Effector memory CD8-positive, alpha-beta T cell (primary cell): ENCODE data around the gene PITPNM3.
"Not testable (repeated sequence)": the region's sequence is repeated elsewhere in the genome, so short reads cannot be mapped to it uniquely, and the experiment has no call there.

Source experiments
- ATAC-seq: fragments of 150-1000 bp; cut with Tn5 transposase; replicated peaks from 2 replicates; pipeline ENCODE4 v1.10.0; 2021; ENCODE audit warnings: mild to moderate bottlenecking, moderate library complexity
- DNase-seq, 3 experiments: peaks; one replicate each; pipeline ENCODE4 v3.0.0; 2021
- H3K27ac Mint-ChIP-seq, 2 donors: one replicate each; pipeline ENCODE4 v1.8.0; 2022; ENCODE audit warnings: mild to moderate bottlenecking in 2 of 2, mixed read lengths in 2 of 2, moderate library complexity in 2 of 2
- H3K27me3 Mint-ChIP-seq, 2 donors: one replicate each; pipeline ENCODE4 v1.8.0; 2022; ENCODE audit warnings: mixed read lengths in 2 of 2
- H3K36me3 Mint-ChIP-seq: one replicate; pipeline ENCODE4 v1.8.0; 2022; ENCODE audit warnings: mild to moderate bottlenecking, moderate library complexity, mixed read lengths; ENCODE audit not compliant: insufficient read depth
- H3K4me1 Mint-ChIP-seq, 2 donors: one replicate each; pipeline ENCODE4 v1.8.0; 2022; ENCODE audit warnings: low read depth in 2 of 2, mixed read lengths in 2 of 2
- H3K4me3 Mint-ChIP-seq, 2 donors: one replicate each; pipeline ENCODE4 v1.8.0; 2022; ENCODE audit warnings: mild to moderate bottlenecking in 2 of 2, mixed read lengths in 2 of 2, moderate library complexity in 2 of 2
- H3K9me3 Mint-ChIP-seq, 2 donors: one replicate each; pipeline ENCODE4 v1.8.0; 2022; ENCODE audit warnings: mixed read lengths in 2 of 2

Gene PITPNM3

DNA sequence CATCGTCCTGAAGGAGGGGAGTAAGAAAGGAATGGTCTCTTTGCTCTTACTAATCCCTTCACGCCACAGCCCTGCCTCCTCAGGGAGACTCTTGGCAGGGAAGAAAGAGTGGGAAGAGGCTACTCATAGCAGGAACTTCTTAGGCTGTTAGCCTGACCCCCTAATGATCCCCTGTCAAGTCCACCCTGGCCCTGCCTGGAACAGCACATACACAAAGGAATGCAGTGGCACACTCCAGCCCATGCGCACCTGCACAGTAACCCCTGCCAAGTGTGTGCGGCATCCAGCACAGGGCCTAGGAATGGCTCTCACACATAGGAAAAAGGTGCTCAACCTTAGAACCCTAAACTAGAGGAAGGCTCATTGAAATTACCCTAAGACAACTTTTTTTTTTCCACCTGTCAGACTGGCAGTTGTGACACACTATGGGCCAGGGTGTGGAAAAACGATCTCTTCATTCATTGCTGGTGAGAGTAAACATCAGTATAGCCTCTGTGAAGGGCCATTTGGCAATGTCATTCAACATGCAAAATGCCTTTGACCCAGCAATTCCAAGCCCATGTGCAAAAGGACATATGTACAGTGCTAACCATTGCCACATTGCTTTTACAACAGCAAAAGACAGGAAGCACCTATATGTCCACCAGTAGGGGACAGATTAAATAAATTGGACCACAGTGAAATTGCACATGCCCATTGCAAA lies 62.0 kb downstream of the PITPNM3 start:
- Mint-ChIP-seq H3K4me3 (no peak overlapping the region), H3K9me3 (no peaks in the 10 kb centered on the region), H3K27ac (no peak overlapping the region), H3K36me3 (peaks cover 4% of the 10 kb centered on the region), H3K27me3 (peaks cover 34 to 55% of the 10 kb centered on the region in 2 donors), H3K4me1 (peaks cover 12 to 15% of the 10 kb centered on the region in 2 donors)
- no peak for ATAC-seq
- DNase-seq, result no peak

DNA sequence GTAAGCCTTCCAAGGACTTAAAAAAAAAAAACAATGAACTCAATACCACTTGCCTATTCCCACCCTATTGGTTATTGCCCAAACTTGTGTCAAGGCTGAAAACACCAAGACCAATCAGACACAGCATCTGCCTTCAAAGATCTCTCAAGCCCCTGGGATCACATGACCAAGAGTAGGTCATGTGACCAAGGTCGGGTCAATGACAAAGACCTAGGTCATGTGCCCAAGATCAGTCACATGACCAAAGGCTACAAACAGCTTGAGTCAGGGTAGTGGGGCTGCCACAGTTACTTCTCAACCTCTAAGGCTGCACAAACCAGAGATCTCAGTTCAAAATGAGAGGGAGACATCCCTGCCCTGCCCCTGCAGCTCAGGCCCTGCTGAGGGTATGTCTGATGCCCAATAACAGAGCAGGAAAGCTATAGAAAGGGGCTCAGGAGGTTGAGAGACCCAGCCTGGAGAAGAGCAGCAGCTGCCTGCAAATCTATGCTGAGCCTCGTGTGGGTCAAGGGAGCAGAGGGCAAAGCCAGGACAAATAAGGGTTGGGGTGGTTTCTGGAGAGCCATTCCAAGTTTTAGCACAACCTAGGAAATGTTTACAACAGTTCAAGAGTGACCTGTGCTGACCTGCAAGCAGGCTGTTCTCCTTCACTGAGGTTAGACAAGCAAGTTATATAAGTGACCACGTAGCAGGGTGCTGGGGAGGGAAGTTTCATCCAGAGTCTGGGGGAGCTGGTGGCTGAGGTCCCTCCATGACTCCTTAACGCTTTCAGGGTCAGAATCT lies 63.3 kb downstream of the PITPNM3 start:
- H3K4me3 Mint-ChIP-seq, result no peak overlapping the region
- no peaks in the 10 kb centered on the region for H3K9me3 Mint-ChIP-seq
- ATAC-seq (no peak), DNase-seq (no peak)
- H3K4me1 Mint-ChIP-seq, result peaks cover 12 to 15% of the 10 kb centered on the region in 2 donors
- H3K27me3 Mint-ChIP-seq, result peaks cover 45 to 62% of the 10 kb centered on the region in 2 donors
- peaks cover 4% of the 10 kb centered on the region for H3K36me3 Mint-ChIP-seq
- H3K27ac Mint-ChIP-seq, result no peak overlapping the region

DNA sequence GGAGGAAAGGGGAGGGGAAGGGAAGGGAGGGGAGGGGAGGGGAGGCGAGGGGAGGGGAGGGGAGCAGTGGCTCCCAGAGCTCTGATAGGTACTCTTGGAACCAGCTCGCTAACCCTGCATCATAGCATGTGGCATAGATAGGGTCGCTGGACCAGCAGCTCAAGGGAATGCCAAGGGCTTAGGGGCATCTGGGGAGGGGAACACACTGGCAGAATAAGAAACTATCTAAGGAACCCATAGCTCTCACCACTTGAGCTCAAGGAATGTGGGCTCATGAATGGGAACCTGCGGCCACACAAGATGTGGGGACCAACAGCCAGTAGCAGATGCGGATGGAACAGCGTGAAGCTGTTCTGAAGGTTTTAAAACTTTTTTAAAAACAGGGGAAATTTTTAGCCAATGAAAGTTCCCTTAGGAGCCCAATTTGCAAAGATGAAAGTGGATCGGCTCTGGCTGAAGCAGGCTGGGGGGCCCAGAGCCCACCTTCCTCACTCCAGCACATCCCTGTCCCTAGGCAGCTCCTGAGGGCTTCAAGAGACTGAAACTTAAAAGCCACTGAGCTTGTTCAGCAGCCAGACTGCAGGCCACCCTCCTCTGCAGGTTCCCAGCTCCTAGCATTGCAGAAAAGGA lies 65.2 kb downstream of the PITPNM3 start:
- Mint-ChIP-seq H3K27me3 (peaks cover 44 to 62% of the 10 kb centered on the region in 2 donors), H3K9me3 (no peaks in the 10 kb centered on the region), H3K4me3 (no peak overlapping the region), H3K4me1 (peaks cover 6 to 9% of the 10 kb centered on the region in 2 donors), H3K36me3 (no peaks in the 10 kb centered on the region), H3K27ac (no peak overlapping the region)
- ATAC-seq, result no peak
- no peak for DNase-seq

DNA sequence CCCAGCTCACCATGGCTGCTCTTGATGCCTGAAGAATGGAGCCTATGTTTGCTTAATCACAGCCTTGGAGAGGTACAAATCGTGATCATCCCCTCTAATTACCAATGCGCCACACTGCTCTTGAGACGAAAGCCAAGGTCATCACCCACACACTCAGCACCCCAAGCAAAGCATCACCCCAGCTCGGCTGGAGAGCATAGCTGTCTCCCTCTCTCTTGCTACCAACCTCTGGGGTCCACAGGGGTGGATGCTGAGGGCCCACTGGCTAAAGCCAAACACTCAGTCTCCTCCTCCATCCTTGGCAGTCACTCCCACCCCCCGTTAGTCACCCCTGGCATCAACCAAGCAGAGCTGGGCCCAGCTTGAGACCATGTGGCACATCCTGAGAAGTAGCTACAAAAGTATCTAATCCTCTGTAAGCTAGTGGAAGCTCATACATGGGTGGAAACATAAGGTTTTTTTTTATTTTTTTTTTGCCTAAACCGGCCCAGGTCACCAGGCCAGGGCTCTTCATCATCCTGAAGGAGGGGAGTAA lies 67.3 kb downstream of the PITPNM3 start:
- ATAC-seq, result no peak
- no peaks in the 10 kb centered on the region for H3K9me3 Mint-ChIP-seq
- H3K27me3 Mint-ChIP-seq, result peaks cover 41 to 63% of the 10 kb centered on the region in 2 donors
- H3K27ac Mint-ChIP-seq, result no peak overlapping the region
- H3K4me1 Mint-ChIP-seq, result no peaks in the 10 kb centered on the region
- H3K36me3 Mint-ChIP-seq, result no peaks in the 10 kb centered on the region
- H3K4me3 Mint-ChIP-seq, result no peak overlapping the region
- DNase-seq, result no peak

DNA sequence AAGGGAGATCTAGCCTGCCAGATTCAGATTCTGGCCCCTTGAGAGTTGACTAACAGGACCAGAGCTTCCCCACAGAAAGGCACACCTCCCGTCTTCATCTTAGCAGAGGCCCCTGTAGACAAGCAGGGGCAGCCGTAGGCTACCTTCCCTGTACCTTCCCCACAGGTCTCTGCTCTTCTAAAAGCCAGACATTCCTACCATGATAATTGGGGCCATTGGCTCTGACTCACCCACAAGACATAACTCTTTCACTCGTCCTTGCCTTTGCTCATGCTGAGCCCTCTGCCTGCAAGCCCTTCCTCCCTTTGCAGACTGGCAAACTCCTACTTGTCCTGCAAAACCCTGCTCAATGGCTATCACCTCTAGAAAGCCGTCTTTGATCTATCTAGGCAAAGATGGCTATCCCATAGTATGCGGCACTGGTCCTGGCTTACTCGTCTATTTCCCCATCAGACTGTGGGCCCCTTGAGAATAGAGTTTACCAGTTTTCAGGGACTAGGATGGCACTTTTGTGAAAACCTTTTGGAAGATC lies 68.3 kb downstream of the PITPNM3 start:
- no peak for ATAC-seq
- no peak for DNase-seq
- Mint-ChIP-seq H3K27me3 (peaks cover 50 to 71% of the 10 kb centered on the region in 2 donors), H3K27ac (no peak overlapping the region), H3K36me3 (no peaks in the 10 kb centered on the region), H3K9me3 (no peaks in the 10 kb centered on the region), H3K4me3 (no peak overlapping the region), H3K4me1 (no peaks in the 10 kb centered on the region)

DNA sequence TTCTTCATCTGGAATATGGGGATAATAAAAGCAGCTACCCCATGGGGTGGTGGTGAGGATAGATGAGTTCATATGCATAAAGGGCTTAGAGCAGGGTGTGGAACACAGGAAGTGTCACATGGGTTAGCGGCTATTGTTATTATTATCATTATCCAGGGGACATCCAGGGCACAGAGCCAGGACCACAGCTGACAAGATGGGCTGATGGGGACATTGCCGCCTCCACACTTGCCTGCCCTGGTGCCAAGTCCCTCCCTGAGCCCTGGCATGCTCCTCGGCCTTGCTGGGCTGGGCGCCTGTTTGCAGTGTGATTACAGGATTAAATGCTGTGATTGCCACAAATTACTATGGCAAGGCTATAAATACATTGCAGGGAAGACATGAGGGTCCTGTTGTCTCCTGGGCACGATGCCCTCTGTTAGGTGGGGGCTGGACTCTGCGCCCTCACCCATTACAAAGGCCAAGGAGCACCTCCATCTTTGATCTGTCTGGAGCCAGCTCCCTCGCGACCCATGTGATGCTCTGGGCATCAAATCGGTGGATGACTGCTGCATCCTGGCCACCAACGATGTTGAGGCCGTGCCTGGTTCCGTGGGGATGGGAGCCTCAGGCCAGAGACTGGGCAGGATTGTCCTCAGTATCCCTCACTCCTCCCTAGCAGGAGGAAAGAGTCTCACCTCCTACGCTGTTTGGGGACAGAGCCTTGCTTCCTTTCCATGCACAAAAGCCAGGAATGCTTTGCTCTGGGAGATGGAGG lies 68.9 kb downstream of the PITPNM3 start:
- no peak for ATAC-seq
- no peak overlapping the region for H3K27ac Mint-ChIP-seq
- H3K9me3 Mint-ChIP-seq, result no peaks in the 10 kb centered on the region

DNA sequence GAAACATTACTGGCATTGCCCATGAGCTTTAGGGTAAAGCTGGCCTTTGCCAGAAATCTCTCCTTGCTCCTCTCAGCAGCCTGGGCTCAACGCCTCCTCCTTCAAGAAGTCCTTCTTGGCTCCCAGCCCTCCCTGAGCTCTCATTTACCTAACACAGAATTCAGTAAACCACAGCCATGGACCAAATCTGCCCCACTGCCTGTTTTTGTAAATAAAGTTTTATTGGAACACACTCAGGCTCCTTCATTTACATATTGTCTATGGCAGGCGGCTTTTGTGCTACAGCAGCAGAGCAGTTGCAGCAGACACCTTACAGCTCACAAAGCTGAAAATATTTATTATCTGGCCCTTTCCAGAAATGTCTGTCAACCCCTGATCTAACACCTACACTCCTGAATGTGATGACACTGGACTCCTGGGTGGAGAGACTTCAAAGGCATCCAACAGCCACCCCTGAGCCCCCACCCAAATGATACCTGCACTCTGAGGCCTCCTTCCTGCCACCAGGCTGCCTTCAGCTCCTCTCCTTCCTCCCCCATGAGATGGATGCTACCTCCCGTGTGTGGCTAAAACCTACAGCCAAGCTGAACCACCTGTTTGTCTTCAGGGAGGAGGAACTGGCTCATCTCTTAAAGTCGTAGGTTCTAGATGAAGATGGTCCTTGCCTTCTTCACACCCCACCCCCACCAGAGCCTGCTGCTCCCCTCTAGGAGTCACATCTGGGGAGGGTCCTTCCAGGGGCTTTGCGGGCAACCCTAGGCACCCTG lies 70.5 kb downstream of the PITPNM3 start:
- Mint-ChIP-seq H3K36me3 (no peaks in the 10 kb centered on the region), H3K4me1 (no peaks in the 10 kb centered on the region), H3K27me3 (peaks cover 55 to 76% of the 10 kb centered on the region in 2 donors), H3K9me3 (no peaks in the 10 kb centered on the region), H3K4me3 (no peak overlapping the region), H3K27ac (no peak overlapping the region)
- ATAC-seq, result no peak
- DNase-seq, result no peak

More for the DNA sequence above, 68.9 kb downstream of the PITPNM3 start:
- Mint-ChIP-seq H3K4me1 (no peaks in the 10 kb centered on the region), H3K4me3 (no peak overlapping the region), H3K36me3 (no peaks in the 10 kb centered on the region), H3K27me3 (peaks cover 51 to 74% of the 10 kb centered on the region in 2 donors)
- DNase-seq, result no peak

DNA sequence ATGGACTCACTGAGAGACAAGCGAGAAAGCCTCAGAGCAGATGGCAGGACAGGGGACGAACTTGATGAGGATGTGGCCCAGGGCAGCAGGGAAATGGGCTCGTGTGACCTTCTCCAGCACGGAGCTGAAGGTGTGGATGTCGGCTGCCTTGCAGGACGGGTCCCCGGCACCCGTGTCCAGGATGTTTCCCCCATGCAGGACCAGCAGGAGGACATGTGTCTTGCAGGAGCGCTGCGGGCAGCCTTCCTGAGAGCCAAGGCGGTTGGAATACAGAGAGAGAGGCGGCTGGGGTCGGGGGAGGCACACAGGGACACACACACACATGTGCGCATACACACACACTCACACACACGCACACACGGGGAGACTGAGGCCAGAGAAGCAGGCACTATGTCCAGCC lies 72.8 kb downstream of the PITPNM3 start:
- no peaks in the 10 kb centered on the region for H3K4me1 Mint-ChIP-seq
- no peaks in the 10 kb centered on the region for H3K36me3 Mint-ChIP-seq
- ATAC-seq (no peak), DNase-seq (no peak)
- H3K27ac Mint-ChIP-seq, result no peak overlapping the region
- no peak overlapping the region for H3K4me3 Mint-ChIP-seq
- H3K27me3 Mint-ChIP-seq, result peaks cover 34 to 56% of the 10 kb centered on the region in 2 donors
- no peaks in the 10 kb centered on the region for H3K9me3 Mint-ChIP-seq

DNA sequence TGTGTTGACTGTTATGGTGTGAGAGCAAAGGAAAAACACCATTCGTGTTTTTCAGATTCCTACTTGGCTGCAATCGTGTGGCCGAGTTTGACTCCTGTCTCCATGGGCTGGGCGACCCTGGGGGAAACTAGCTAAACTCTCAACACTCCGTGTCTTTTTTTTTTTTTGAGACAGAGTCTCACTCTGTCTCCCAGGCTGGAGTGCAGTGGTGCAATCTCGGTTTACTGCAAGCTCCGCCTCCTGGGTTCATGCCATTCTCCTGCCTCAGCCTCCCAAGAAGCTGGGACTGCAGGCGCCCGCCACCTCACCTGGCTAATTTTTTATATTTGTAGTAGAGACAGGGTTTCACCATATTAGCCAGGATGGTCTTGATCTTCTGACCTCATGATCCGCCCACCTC lies 73.6 kb downstream of the PITPNM3 start:
- H3K27ac Mint-ChIP-seq, H3K9me3 Mint-ChIP-seq, ATAC-seq, H3K4me1 Mint-ChIP-seq, DNase-seq, H3K4me3 Mint-ChIP-seq, H3K36me3 Mint-ChIP-seq: not testable (repeated sequence)
- peaks cover 28 to 49% of the 10 kb centered on the region in 2 donors for H3K27me3 Mint-ChIP-seq

DNA sequence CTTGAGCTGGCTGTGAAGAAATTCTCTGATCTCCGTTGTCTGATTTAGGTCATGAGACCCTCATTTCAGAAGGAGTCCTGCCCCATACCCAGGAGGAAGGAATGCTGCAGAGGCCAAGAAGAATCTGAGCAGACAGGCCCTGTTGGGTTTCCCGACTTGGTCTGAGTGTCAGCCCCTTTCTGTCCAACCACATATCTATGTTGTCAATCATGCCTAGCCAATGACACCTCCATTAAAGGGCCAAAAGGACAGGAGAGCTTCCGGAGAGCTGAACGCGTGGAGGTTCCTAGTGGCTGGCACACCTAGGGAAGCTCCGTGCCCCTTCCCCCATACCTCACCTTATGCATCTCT lies 74.3 kb downstream of the PITPNM3 start:
- no peaks in the 10 kb centered on the region for H3K36me3 Mint-ChIP-seq
- no peak overlapping the region for H3K27ac Mint-ChIP-seq

DNA sequence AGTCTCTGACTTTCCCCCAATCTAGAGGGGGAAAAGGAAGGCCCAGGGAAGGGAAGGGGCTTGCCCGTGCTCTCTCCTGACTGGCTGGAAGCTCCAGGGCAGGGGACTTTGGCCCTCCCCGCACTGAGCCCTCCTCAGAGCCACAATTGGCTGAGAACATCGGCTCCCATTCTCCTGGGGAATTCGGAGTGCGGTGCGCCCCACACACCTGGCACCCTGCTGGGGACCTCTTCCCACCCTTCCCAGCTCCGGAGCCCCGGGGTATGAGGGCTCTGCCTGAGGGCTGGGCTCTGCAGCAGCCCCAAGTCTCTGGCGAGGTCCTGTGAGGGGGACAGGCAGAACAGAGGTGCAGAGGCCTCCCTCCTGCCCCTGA lies 76.1 kb downstream of the PITPNM3 start:
- no peak for DNase-seq
- Mint-ChIP-seq H3K4me3 (no peak overlapping the region), H3K27ac (no peak overlapping the region), H3K27me3 (peaks cover 14 to 26% of the 10 kb centered on the region in 2 donors), H3K9me3 (no peaks in the 10 kb centered on the region), H3K4me1 (no peaks in the 10 kb centered on the region), H3K36me3 (no peaks in the 10 kb centered on the region)
- no peak for ATAC-seq

More for the DNA sequence above, 74.3 kb downstream of the PITPNM3 start:
- H3K27me3 Mint-ChIP-seq, result peaks cover 28 to 42% of the 10 kb centered on the region in 2 donors
- no peak for DNase-seq
- ATAC-seq, result no peak
- H3K4me3 Mint-ChIP-seq, result no peak overlapping the region
- no peaks in the 10 kb centered on the region for H3K4me1 Mint-ChIP-seq
- no peaks in the 10 kb centered on the region for H3K9me3 Mint-ChIP-seq

DNA sequence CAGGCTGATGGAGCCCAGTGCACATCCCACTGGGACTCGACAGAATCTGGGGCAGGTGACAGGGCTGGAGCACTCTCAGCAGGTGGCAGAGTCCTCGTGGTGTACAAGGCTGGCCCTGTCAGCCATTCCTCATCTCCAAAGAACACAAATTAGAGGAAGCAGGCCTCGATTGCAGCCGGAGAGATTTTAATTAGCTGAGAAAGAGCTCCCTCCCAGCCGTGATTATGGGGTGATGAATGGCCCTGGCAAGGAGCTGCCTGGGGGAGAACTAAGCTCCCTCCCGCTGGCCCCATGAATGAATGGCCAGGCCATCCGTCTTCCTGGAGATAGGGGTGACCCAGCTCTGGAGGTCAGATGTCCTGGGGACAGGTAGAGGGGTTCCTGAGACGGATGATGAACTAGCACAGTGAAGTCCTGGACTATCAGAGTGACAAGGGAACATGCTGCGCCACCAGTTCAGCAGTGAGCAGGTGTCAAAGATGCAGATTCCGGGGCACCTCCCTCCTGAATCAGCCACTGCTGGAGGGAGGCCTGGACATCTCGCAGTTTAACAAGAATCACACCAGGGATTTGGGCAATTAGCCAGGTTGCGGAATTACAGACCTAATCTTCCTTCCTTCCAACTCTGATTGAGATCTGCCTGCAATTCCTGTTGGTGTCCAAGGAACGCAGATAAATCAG lies 76.6 kb downstream of the PITPNM3 start:
- Mint-ChIP-seq H3K4me1 (no peaks in the 10 kb centered on the region), H3K9me3 (no peaks in the 10 kb centered on the region), H3K36me3 (no peaks in the 10 kb centered on the region), H3K4me3 (no peak overlapping the region), H3K27ac (no peak overlapping the region), H3K27me3 (peaks cover 14 to 26% of the 10 kb centered on the region in 2 donors)
- no peak for ATAC-seq
- no peak for DNase-seq
